Adipocyte (in vitro differentiated cells): ENCODE data around the gene RAE1.
"Not testable (repeated sequence)": the region's sequence is repeated elsewhere in the genome, so short reads cannot be mapped to it uniquely, and the experiment has no call there.

Source experiments
- DNase-seq: peaks from one replicate; pipeline ENCODE4 v3.0.0-alpha.2; 2015; ENCODE audit warnings: low read depth
- H3K27me3 ChIP-seq: replicated peaks from 2 replicates; pipeline ENCODE4 v1.7.0; 2013; ENCODE audit warnings: mild to moderate bottlenecking, low read length, moderate library complexity; ENCODE audit not compliant: control insufficient read depth, insufficient read depth
- H3K36me3 ChIP-seq: 2 replicates; pipeline ENCODE4 v1.7.0; 2013; ENCODE audit warnings: low read length, mild to moderate bottlenecking, moderate library complexity; ENCODE audit not compliant: control insufficient read depth, insufficient read depth, severe bottlenecking
- H3K4me1 ChIP-seq: 2 replicates; pipeline ENCODE4 v1.7.0; 2013; ENCODE audit warnings: mild to moderate bottlenecking, low read length, moderate library complexity; ENCODE audit not compliant: control insufficient read depth, insufficient read depth
- H3K4me3 ChIP-seq: 2 replicates; pipeline ENCODE4 v1.7.0; 2013; ENCODE audit warnings: mild to moderate bottlenecking, low read length, moderate library complexity
- H3K9ac ChIP-seq: 2 replicates; pipeline ENCODE4 v1.7.0; 2013; ENCODE audit warnings: mild to moderate bottlenecking, low read length, moderate library complexity
- H3K9me3 ChIP-seq: 2 replicates; pipeline ENCODE4 v1.7.0; 2013; ENCODE audit warnings: mild to moderate bottlenecking, low read length, moderate library complexity; ENCODE audit not compliant: control insufficient read depth

The RAE1 gene

GRCh38 chr20:57413986-57414385, 62.9 kb downstream of the RAE1 start:
- Histone ChIP-seq H3K4me3 (no peak overlapping the region), H3K9ac (no peak overlapping the region), H3K9me3 (no peaks in the 10 kb centered on the region), H3K4me1 (no peaks in the 10 kb centered on the region), H3K27me3 (peaks cover 18% of the 10 kb centered on the region), H3K36me3 (peaks cover 4% of the 10 kb centered on the region)
- no peak for DNase-seq

GRCh38 chr20:57414867-57415592, 64.0 kb downstream of the RAE1 start:
- no peak for DNase-seq
- H3K36me3 ChIP-seq, result no peaks in the 10 kb centered on the region
- no peak overlapping the region for H3K9ac ChIP-seq
- H3K27me3 ChIP-seq, result peaks cover 20% of the 10 kb centered on the region
- H3K4me1 ChIP-seq, result no peaks in the 10 kb centered on the region
- H3K9me3 ChIP-seq, result no peaks in the 10 kb centered on the region
- no peak overlapping the region for H3K4me3 ChIP-seq

- Histone ChIP-seq H3K27me3 (peaks cover 28% of the 10 kb centered on the region), H3K36me3 (no peaks in the 10 kb centered on the region), H3K9me3 (no peaks in the 10 kb centered on the region), H3K4me3 (no peak overlapping the region), H3K9ac (no peak overlapping the region), H3K4me1 (no peaks in the 10 kb centered on the region)
- DNase-seq, result no peak
Observed at GRCh38 chr20:57415771-57416170, 64.7 kb downstream of the RAE1 start.

- H3K9ac ChIP-seq, result no peak overlapping the region
- H3K4me3 ChIP-seq, result no peak overlapping the region
- H3K36me3 ChIP-seq, result no peaks in the 10 kb centered on the region
- H3K4me1 ChIP-seq, result no peaks in the 10 kb centered on the region
- DNase-seq, result no peak
- no peaks in the 10 kb centered on the region for H3K9me3 ChIP-seq
- H3K27me3 ChIP-seq, result peaks cover 35% of the 10 kb centered on the region
Observed at GRCh38 chr20:57416296-57417022, 65.4 kb downstream of the RAE1 start.

- peaks cover 42% of the 10 kb centered on the region for H3K27me3 ChIP-seq
- DNase-seq, result no peak
- no peak overlapping the region for H3K9ac ChIP-seq
- H3K4me3 ChIP-seq, result no peak overlapping the region
- H3K4me1 ChIP-seq, result no peaks in the 10 kb centered on the region
- H3K36me3 ChIP-seq, result no peaks in the 10 kb centered on the region
- no peaks in the 10 kb centered on the region for H3K9me3 ChIP-seq
Observed at GRCh38 chr20:57417051-57417689, 66.1 kb downstream of the RAE1 start.

GRCh38 chr20:57417830-57418780, 67.0 kb downstream of the RAE1 start:
- Histone ChIP-seq H3K9me3 (no peaks in the 10 kb centered on the region), H3K4me1 (no peaks in the 10 kb centered on the region), H3K36me3 (no peaks in the 10 kb centered on the region), H3K9ac (no peak overlapping the region), H3K4me3 (no peak overlapping the region), H3K27me3 (peaks cover 45% of the 10 kb centered on the region)
- no peak for DNase-seq

- not testable (repeated sequence) for H3K36me3 ChIP-seq, H3K9ac ChIP-seq
Observed at GRCh38 chr20:57419479-57419878, 68.4 kb downstream of the RAE1 start.

GRCh38 chr20:57420571-57421252, 69.7 kb downstream of the RAE1 start:
- no peak overlapping the region for H3K4me3 ChIP-seq
- H3K27me3 ChIP-seq, result peaks cover 49% of the 10 kb centered on the region
- H3K9ac ChIP-seq, result no peak overlapping the region
- H3K9me3 ChIP-seq, result no peaks in the 10 kb centered on the region
- DNase-seq, result no peak
- peaks cover 8% of the 10 kb centered on the region for H3K4me1 ChIP-seq
- no peaks in the 10 kb centered on the region for H3K36me3 ChIP-seq

More at GRCh38 chr20:57419479-57419878, 68.4 kb downstream of the RAE1 start:
- not testable (repeated sequence) for H3K9me3 ChIP-seq, H3K4me3 ChIP-seq, DNase-seq, H3K4me1 ChIP-seq
- peaks cover 45% of the 10 kb centered on the region for H3K27me3 ChIP-seq

- DNase-seq, result no peak
- Histone ChIP-seq H3K27me3 (peaks cover 44% of the 10 kb centered on the region), H3K4me1 (peaks cover 9% of the 10 kb centered on the region), H3K9me3 (no peaks in the 10 kb centered on the region), H3K9ac (no peak overlapping the region), H3K36me3 (no peaks in the 10 kb centered on the region), H3K4me3 (no peak overlapping the region)
Observed at GRCh38 chr20:57421253-57422220, 70.5 kb downstream of the RAE1 start.
